Epithelial cell of prostate (primary cell): ENCODE measurements around the gene COL27A1.

Experiments
- DNase-seq: peaks from one replicate; pipeline ENCODE4 v3.0.0-alpha.2; 2011; ENCODE audit warnings: low read depth, low spot score
- H3K27ac ChIP-seq: fragments of 450-650 bp; 2 replicates; pipeline ENCODE4 v1.5.1; 2017; ENCODE audit warnings: mild to moderate bottlenecking

The COL27A1 gene

GRCh38 chr9:114343471-114344187 is 188.3 kb downstream of the COL27A1 start:
- peak; percentile 14 for DNase-seq
- H3K27ac ChIP-seq, result peak overlapping the region; percentile 22

GRCh38 chr9:114344188-114344566 is 188.8 kb downstream of the COL27A1 start:
- no peak for DNase-seq
- H3K27ac ChIP-seq, result peak overlapping the region; percentile 22

GRCh38 chr9:114344692-114345091 is 189.4 kb downstream of the COL27A1 start:
- no peak overlapping the region for H3K27ac ChIP-seq

GRCh38 chr9:114345493-114346065 is 190.2 kb downstream of the COL27A1 start:
- no peak overlapping the region for H3K27ac ChIP-seq
- no peak for DNase-seq

More at GRCh38 chr9:114344692-114345091, 189.4 kb downstream of the COL27A1 start:
- DNase-seq, result no peak

- no peak for DNase-seq
- H3K27ac ChIP-seq, result no peak overlapping the region
Measured at GRCh38 chr9:114346146-114346545, 190.8 kb downstream of the COL27A1 start.

- H3K27ac ChIP-seq, result no peak overlapping the region
- DNase-seq, result no peak
Measured at GRCh38 chr9:114347675-114348074, 192.3 kb downstream of the COL27A1 start.

- no peak for DNase-seq
- H3K27ac ChIP-seq, result peak overlapping the region; percentile 87
Measured at GRCh38 chr9:114348261-114348905, 193.0 kb downstream of the COL27A1 start.

GRCh38 chr9:114348906-114349482 is 193.7 kb downstream of the COL27A1 start:
- H3K27ac ChIP-seq, result peak overlapping the region; percentile 87
- peak; percentile 95 for DNase-seq

- no peak for DNase-seq
- H3K27ac ChIP-seq, result peak overlapping the region; percentile 87
Measured at GRCh38 chr9:114349713-114350480, 194.6 kb downstream of the COL27A1 start.

GRCh38 chr9:114350636-114351401 is 195.5 kb downstream of the COL27A1 start:
- no peak overlapping the region for H3K27ac ChIP-seq
- DNase-seq, result no peak

- no peak for DNase-seq
- H3K27ac ChIP-seq, result no peak overlapping the region
Measured at GRCh38 chr9:114351932-114352331, 196.6 kb downstream of the COL27A1 start.

- no peak overlapping the region for H3K27ac ChIP-seq
Measured at GRCh38 chr9:114355821-114356220, 200.5 kb downstream of the COL27A1 start.

GRCh38 chr9:114356792-114357191 is 201.5 kb downstream of the COL27A1 start:
- no peak overlapping the region for H3K27ac ChIP-seq

More at GRCh38 chr9:114355821-114356220, 200.5 kb downstream of the COL27A1 start:
- DNase-seq, result no peak

GRCh38 chr9:114357360-114357759 is 202.0 kb downstream of the COL27A1 start:
- DNase-seq, result no peak
- H3K27ac ChIP-seq, result no peak overlapping the region

More at GRCh38 chr9:114356792-114357191, 201.5 kb downstream of the COL27A1 start:
- no peak for DNase-seq

- no peak overlapping the region for H3K27ac ChIP-seq
- no peak for DNase-seq
Measured at GRCh38 chr9:114357911-114358328, 202.6 kb downstream of the COL27A1 start.

- DNase-seq, result no peak
- H3K27ac ChIP-seq, result no peak overlapping the region
Measured at GRCh38 chr9:114359801-114360200, 204.5 kb downstream of the COL27A1 start.

- H3K27ac ChIP-seq, result no peak overlapping the region
- no peak for DNase-seq
Measured at GRCh38 chr9:114361542-114361941, 206.2 kb downstream of the COL27A1 start.
